Esophagus mucosa (tissue), 1 donor: ENCODE results near the gene PIK3R5. TPM values are rescaled to one million over a fixed set of nuclear protein-coding genes. Genes with fewer than 3 reads are reported as not detected.

Experiments used
- ATAC-seq: fragments of 200-7000 bp; cut with Tn5 transposase; one replicate; pipeline ENCODE4 v1.9.1; 2020
- total RNA-seq: library from RNA; stranded (reverse); gene quantifications from one replicate; pipeline ENCODE4 v1.2.4, GENCODE V29; 2023
- donor health status: DM: yes; HTN: yes; CAD: no.

PIK3R5 gene
- total RNA-seq, 1 donor from 2014 or later, result 0.88 TPM

DNA sequence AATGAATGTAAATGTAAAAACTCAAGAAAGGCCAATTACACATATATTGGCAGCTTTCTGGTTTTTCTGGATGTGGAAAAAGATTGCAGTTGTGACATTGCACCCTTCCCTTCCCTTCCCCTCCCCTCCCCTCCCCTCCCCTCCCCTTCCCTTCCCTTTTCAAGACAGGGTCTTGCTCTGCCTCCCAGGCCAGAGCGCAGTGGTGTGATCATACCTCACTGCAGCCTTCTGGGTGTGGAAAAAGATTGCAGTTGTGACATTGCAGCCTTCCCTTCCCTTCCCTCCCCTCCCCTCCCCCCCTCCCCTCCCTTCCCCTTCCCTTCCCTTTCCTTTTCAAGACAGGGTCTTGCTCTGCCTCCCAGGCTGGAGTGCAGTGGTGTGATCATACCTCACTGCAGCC lies 41.7 kb downstream of the PIK3R5 start:
- no peak for ATAC-seq

DNA sequence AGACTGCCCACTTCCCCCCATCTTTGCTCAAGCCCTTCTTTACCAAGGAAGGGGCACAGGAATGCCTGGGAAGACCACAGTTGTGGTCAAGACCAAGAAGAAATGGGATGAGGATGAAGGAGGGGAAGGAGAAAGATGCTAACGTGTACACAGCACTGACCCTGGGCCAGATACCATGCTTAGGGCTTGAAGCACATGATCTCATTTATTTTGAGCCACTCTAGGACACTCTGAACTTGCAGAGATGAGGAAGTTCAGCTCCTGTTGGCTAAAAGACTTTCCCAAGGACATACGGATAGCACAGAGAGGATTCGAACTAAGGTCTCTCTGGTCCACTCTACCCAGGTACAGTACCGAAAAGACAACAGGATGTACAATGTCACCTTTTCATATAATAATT lies 42.6 kb downstream of the PIK3R5 start:
- no peak for ATAC-seq

DNA sequence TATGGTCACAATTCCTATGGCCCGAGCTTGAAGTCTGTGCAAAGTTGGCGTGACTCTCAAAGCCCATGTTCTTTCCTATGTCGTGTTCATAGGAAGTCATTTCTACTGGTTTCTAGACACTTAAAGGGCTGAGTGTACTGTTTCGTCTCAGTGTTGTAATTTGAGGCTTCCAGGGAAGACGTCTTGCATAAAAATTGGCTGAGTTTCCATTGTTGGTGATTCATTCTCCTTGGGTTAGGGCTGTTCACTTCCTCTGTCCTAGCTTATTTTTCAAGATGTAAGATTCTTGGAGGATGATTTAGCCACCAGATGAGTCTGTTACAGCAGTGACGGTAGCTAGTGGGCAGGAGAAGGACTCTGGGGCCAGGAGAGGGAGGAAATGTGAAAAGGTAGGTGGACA lies 43.1 kb downstream of the PIK3R5 start:
- peak; percentile 33 for ATAC-seq

DNA sequence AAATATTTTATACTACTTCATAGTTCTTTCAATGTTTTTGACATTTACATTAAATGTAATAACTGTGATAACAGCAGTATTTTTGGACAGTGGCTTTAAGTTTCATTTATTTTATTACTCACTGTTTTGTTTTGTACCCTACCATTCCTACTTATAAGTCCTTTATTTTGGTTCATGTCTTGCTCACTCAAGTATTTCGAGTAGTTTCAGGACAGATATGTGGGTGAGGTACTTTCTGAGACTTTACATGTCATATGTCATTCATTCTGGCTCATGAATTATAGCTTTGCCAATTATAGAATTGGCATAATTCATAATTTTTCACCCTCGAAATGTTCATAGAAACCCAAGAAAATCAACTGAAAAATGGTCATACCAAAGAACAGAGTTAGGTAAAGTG lies 44.4 kb downstream of the PIK3R5 start:
- ATAC-seq, result no peak

DNA sequence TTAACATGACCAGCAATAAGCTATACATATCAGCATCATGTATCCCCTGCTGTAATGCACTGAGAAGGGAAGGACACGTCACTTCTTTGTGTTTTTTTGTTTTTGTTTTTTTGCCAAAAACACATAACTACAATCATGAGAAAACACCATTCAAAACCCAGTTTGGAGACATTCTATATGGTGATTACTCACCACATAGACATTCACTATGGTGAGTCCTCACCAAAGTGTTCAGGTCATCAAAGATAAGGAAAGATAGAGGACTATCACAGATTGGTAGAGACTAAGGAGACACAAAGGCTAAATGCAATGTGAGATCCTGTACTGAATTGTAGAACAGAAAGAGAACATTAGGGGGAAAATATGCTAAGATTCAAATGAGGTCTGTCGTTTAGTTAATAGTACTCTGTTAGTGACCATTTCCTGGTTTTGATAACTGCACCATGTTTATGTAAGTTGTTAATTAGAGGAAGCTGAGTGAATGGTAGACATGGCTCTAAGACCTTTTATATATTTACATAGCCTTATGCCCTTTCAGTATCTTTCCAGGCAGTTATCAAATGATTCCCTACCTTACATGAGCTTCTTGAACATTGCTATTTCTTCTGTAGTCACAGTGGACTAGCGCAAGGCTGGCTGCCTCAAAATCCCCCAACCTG lies 46.6 kb downstream of the PIK3R5 start:
- ATAC-seq, result no peak

DNA sequence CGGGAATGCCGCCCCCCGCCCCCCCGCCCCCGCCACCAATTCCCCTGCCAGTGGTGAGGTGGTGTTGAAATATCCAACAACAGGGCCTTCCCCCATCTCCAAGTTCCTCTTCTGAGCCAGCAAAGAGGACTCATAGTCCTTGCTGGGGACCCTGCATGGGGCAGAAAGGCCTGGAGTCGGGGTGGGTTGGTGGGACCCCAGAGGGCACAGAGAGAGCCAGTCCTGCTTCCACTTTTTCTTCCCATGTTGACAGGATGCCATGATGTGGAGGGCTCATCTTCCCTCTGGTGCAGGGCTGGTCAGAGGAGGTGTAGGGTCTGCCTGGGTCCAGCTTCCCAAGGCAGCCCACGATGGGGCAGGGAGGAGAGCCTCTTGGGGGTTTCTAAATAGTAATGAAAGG lies 49.0 kb downstream of the PIK3R5 start:
- ATAC-seq, result peak; percentile 10

DNA sequence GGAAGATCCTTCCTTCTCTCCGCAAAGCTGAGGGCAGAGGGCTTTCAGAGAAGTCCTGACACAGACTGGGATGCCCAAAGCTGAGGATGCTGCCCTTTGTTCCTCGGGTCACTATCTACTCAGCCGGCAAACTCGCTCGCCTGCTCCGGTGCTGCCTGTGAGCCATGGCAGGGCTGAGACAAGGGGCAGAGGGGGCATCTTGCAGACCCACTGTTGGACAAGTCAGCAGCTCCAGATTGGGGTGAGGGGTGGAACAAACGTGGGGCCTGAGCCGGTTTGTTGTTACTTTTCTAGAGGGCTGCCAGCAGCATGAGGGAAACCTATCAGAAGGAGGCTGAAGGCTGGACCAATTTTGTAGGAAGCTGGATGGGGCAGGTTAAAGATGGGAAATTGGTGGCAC lies 51.0 kb downstream of the PIK3R5 start:
- no peak for ATAC-seq

DNA sequence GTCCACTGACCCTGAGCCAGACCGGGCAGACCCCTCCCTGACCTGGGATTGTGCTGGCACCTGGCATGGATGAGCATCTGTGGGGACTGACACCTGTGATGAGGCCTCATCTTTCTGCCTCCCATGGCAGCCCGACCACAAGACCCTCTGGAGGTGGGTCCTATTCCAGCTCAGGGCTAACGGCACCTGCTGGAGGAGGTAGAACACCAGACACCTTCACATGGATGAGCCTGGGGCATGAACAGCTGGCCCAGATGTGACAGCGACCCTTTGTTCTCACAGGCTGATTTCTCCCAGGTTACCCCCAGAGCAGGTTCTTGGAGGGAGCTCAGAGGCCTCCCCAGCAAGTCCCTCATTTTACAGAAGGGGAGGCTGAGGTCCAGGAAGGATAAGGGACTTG lies 51.6 kb downstream of the PIK3R5 start:
- no peak for ATAC-seq

DNA sequence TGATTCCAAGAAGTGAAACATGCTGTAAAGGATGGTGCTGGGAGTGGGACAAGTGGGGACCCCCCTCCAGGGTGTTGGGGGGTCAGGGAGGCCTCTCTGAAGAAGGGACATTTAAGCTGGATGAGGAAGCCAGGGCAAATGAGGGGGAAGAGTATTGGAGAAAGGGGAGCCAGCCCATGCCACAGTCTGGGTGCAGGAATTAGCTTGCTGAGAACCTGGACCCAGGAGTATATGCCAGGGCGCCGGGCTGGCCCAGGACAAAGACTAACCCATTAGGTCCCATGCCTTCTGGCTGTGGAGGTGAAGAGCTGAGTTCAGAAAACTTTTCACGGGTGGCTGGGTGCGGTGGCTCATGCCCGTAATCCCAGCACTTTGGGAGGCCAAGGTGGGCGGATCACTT lies 52.4 kb downstream of the PIK3R5 start:
- ATAC-seq, result no peak

DNA sequence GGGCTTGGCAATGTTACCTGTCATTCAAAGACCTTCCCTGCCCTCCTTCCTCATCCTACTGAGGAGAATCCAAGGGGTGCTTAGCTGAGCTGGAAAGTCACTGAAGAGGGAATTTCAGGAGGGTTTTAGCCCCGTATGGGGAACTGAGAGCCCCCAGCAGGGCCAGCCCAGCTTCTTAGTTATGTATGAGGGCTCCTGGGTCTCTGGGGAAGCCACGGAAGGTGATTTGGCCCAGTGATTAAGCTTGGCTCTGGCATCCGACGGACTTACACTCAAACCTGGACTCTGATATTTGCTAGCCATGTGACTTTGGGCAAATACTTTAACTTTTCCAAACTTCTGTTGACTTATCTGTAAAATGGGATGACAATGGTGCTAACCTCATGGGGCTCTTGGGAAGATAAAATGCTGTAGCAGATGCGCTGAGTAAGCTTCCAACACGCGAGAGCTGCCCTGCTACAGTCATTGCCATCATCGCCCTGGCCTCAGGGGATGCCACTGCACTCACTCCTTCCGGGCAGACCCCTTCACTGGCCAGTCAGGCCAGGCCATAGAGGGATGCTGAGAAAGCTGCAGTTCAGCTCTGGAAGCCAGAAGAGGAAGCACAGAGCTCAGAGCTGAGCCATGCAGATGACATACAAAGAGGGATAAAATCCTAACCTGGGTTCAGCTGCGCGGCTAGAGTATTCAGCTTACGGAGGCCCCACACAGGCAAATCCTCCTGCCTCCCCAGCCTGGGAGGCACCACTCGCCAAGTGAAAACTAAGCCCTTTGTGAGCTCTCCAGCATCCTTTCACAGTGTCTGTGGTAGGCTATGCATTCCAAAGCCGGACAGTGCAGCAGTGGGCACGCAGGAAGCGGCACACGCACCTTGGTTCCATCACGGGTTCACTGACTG lies 53.2 kb downstream of the PIK3R5 start:
- no peak for ATAC-seq

DNA sequence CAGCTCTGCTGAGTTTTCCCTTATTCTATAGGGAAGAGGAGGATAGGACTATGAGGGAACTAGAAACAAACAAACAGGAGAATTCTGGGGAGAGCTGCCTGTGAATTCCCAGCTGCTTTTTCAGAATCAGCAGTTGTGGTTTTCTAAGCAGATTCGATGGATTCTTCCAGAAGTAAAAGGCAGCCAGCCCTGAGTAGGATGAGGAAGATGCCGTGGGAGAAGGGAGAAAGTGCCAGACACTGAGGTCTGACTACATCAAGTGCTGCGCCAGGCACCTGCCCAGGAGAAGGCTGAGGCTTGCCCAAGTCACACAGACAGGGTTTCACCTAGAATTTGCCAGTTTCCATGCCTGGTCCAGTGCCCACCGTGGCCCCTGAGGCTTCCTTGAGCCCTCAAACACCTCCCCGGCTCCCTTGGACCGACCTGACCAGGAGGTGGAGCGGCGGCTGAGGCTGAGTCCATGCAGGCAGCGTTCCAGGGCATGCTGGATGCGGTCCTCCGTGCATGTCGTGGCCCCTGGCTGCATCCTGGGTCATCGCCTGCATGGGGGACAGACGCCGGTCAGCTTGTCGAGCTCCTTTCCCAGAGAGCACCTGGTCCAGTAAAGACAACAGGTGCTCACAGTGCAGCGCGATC lies 54.4 kb downstream of the PIK3R5 start:
- ATAC-seq, result no peak

DNA sequence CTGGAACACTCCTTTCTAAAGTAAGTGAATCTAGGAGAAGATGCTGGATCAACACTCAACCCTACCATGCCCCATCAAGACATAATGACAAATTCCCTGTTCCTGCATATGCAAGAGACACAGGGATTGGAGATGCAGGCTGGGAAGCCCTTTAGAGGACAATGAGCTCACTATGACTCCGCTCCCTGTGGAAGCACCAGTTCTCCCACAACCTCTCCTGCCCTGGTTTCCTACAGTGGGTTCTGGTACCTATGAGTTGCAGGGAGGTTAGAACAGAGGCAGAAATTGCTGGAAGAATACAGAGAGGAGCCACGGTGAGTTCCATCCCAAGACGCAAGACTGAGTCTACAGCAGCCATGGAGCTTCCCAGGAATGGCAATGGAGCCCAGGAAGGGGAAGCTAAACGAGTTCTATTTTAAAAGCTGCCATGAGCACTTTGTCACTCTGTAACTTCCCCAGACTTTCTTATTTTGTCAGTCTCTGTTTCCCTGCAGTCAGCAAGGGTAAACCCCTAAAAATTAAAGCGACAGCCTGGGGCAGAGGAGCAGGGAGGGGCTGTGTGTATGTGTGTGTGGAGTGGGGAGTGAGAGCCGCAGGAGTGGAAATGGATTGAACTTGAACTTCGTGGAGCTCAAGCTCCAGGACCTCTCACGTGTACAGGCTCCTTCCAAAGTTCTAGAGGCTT lies 55.8 kb downstream of the PIK3R5 start:
- no peak for ATAC-seq

DNA sequence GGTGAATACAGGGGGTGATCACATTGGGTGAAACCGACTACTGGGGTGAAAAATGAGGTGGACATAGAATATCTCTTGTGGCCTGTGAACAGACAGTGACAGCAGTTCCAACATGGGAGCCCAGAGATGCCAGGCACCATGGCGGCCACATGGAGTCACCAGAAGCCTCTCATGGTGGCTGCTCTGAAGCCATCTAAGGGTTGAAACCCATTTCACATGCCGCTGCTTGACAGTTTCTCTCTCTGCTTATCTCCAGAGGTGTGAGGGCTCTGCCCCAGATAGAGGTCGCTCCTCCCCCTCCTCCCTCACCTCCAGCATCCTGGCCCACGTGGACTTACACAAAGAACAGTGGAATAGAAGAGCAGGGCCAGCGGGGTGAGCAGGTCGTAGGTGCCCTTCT lies 60.2 kb downstream of the PIK3R5 start:
- ATAC-seq, result no peak

DNA sequence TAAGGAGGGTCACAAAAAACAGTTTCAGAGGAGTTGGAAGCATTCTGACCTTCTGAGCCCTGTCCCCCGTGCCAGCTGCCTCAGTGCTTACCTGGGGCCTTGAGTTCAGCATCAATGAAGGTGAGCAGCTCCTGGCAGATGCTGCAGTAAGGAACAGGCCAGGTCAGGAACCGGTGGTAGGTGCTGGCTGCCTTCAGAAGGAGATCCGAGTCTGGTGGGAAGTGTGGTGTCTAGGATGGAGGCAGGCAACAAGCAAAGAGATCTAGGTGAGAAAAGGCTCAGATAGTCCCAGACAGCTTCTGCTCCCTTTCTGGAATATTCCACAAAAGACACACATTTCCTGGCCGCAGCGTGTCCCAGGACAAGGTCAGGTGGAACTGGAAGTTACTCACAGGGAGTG lies 60.8 kb downstream of the PIK3R5 start:
- no peak for ATAC-seq

DNA sequence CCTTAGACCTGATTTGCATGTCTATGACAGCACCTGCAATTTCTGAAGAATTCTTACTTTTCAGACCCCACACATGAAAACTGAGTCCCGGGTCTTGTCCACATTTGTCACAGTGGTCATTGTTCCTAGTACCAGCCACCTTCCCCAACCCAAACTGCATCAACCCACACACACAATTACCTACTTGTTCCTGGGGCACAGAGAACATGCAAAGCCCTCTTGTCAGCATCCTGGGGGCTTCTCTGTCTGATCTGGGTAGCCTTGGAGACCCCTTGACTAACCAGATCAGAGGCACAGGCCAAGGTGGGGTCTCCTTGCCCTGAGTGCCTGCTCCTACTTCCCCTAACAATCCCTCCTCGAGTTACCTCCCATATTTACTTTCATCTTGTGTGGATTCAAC lies 61.3 kb downstream of the PIK3R5 start:
- no peak for ATAC-seq

DNA sequence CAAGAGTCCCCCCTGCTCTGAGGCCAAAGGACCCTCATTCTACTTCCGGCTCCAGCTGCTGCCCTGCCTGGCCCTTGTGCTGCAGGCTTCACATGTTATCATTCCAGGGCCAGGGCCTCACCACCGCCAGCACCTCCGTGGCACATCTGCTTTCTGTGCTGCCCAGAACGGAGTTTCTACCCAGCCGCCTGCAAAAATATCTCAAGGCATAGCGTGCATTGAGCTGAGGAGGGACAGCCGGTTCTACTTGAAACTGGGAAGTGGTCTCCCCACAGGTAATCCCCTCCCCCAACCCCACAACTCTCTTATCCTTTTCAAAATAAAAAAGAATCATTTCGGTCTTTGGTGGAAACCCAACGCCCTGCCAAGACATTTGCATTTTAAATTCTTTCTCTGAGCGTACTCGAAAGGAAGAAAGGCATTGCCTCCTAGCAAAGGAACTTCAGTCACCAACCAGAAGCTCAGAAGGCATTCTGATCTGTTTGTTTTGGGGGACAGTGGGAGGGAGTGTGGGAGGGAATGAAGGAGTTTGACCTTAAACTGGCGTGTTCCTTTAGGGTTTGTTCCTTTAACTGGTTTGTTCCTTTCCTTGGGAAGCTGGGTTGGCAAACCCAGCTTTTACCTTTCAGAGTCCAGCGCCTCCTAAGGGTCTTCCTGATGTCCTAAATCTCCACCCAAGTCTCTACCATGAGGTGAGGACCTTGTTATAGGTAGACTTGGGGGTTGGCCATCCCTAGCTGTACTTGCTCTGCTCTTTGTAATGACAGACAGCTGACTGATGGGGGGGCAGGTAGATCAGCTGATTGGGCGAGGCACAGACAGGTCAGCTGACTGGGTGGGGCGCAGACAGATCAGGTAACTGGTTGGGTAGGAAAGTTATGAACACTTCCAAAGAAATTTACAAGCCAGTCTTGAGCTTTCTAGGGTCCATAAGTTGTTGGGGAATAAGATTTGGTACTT lies 64.6 kb downstream of the PIK3R5 start:
- peak; percentile 20 for ATAC-seq

DNA sequence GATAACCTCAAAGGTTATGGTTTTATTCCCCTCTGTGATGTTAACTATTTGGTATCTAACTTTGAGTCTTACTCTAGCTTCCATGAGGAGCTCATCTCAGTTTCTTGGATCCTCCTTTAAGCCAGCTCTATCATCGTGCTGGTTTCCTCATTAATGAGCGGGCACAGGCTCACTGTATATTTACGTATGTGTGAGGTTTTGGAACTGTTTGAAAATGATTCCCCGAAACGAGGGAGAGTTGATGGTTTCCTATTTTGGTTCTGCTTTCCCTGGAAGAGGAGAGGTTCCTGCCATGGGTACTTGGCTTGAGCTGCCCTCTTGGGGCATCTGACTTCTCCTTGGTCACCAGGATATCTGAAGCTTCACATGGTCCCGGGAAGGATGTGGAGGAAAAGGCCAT lies 65.3 kb downstream of the PIK3R5 start:
- no peak for ATAC-seq

DNA sequence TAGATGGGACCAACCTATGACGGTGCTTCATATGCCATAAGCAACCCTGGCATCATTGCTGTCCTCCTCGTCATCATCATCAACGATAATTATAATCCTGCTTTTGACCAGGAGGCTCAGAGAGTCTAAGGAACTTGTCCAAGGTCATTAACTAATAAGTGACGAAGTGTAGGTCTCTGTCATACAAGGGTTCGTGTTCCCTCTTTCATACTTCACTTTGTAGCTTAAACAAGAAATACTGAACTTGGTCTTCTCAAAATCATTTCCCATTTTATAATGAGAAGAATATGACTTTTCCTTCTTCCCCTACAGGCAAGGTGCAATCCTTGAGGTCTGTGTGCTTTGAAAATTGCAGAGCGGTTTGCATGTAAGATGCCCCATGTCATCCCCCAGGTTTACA lies 66.9 kb downstream of the PIK3R5 start:
- no peak for ATAC-seq

DNA sequence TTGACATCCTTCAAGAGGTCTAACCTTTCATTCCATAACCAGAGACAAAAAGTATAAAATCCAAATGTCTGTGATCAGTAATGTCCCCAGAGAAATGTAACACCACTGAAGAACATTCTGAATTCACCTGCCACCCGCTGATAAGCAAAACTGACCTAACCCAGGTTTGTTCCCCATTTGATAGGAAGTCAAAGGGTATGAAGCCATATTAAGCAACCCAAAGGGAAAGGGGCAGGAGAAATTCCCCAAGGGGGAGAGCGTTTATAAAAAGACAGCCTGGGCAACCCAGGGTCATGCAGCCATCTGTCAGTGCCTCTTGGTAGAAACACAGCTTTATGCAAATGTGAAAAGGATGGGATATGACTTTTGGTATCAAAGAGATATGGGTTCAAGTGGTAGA lies 67.4 kb downstream of the PIK3R5 start:
- no peak for ATAC-seq

DNA sequence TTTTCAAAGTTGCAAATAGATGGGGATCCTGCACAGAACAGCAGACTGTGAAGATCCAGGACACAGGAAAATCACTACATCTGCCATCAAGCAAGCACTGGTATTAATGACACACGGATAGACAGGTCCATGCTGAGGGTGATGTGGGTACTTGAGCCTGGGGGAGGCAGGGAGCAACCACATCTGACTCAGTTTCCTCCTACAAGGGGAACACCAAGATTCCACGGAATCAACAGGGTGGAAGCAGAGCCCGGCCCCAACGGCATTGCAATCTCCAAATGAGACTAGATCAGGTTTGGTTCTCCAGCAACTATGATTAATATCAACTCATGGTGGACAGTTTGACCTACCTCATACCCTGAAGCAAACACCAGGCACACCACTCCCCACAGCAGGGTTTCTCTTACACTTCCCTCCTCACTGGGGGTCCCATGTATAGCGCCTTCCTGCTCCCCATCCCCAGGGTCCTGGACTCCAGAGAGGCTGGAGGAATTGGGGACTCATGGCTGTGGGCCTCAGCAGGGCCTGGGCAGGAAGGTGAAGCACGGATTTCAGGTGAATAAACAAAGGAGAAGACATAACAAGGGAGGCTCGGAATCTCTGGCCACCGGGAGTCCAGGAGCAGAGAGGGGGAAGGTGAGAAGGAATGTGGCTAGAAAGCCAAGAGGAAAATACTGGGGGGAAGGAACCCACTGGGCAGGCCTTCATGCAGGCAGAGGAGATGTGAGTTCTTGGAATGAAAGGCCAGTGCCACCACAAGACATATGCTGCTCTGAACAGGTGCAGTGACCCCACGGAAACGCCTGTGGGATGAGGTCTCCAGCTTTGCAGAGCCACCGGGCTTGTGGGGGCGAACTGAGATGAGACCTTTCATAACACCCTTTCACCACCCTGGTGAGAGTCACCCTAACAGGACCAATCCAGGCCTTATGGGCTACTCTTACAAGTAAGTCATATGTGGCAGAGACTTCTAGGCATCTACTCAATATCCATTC lies 68.6 kb downstream of the PIK3R5 start:
- ATAC-seq, result no peak

DNA sequence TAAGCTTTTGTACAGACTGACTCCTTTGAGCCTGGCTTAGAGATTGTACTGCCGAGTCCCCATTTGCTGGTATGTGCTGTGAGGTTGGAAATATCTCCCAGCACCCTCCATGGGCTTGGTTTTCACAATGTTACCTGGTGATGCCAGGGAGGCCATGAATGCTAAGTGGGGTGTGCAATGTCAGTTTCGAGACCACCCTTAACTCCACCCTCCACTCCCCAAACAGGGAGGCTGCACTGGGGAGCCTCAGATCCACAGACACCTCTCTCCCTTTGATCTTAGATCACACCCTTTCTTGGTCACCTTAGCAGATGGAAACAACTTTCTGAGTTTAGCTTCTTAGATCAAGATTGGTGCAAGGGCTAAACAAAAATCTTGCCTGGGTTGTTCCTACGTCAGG lies 69.4 kb downstream of the PIK3R5 start:
- no peak for ATAC-seq
